Cardiac fibroblast (primary cell): ENCODE data around the gene NEMF.
A peak's percentile ranks its signal among the peaks of the same experiment; 100 is the strongest.
"Not testable (repeated sequence)": the region's sequence is repeated elsewhere in the genome, so short reads cannot be mapped to it uniquely, and the experiment has no call there.

Experiments used
- DNase-seq, 2 donors: peaks; one replicate each; pipeline versions ENCODE4 v3.0.0 to v3.0.0-alpha.2; 2010; ENCODE audit warnings: low read depth in 2 of 2
- H3K4me3 ChIP-seq, 2 donors: replicated peaks in 1 of 2; 1 replicate in 1 of 2; 2 replicates in 1 of 2; pipeline ENCODE4 v1.5.1; 2011; ENCODE audit warnings: low read depth in 2 of 2, low read length in 2 of 2, mild to moderate bottlenecking in 2 of 2, moderate library complexity in 1 of 2
- CTCF ChIP-seq: IDR thresholded peaks from one replicate; pipeline ENCODE4 v1.5.1; 2011; ENCODE audit warnings: low read depth, mild to moderate bottlenecking, low read length, inconsistent platforms

The NEMF gene

GRCh38 chr14:49766839-49767238, 85.7 kb downstream of the NEMF start:
- peak in 1 of 2 donors; percentile 5 for DNase-seq
- TF ChIP-seq CTCF: no peak
- H3K4me3 ChIP-seq: peak overlapping the region; percentile 95 to 96

DNA sequence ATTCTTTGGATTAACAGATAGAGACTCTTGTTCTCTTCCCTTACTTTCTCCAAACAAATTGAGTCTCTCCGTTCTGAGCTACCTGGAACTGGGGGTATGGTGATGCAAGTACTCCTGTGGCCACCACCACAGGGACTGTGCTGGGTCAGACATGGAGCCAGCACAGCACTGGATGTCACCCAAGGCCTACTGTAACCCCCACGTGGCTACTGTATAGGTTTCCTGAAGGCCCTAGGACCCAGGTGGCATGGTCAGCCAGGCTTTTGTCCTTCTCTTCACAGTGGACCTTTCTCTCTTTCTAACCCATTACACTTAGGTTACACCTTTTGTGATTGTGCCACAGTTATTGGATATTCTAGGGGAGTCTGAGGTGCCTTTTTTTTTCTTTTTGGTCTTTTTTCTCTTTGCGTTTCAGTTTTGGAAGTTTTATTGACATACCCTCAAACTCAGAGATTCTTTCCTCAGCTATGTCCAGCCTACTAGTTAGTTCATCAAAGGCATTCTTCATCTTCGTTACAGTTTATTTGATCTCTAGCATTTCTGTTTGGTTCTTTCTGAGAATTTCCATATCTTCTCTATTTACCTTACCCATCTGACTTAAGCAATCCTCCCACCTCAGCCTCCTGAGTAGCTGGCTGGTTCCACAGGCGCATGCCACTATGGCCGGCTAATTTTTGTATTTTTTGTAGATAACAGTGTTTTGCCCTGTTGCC, 90.6 kb downstream of the NEMF start:
- TF ChIP-seq CTCF: no peak
- DNase-seq: no peak
- no peak overlapping the region for H3K4me3 ChIP-seq

DNA sequence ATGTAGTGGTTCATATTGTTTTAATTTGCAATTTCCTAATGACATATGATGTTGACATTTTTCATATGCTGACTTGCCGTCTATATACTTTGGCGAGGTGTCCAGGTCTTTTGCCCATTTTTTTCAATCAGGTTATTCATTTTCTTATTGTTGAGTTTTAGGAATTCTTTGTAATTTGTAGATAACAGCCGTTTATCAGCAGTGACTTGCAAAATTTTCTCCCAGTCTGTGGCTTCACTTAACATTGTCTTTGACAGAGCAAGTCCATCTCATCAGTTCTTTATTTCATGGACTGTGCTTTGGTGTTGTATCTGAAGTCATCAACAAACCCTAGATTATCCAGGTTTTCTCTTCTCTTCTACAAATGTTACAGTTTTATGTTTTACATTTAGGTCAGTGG, 97.2 kb downstream of the NEMF start:
- TF ChIP-seq CTCF: no peak
- DNase-seq: no peak
- H3K4me3 ChIP-seq: no peak overlapping the region

DNA sequence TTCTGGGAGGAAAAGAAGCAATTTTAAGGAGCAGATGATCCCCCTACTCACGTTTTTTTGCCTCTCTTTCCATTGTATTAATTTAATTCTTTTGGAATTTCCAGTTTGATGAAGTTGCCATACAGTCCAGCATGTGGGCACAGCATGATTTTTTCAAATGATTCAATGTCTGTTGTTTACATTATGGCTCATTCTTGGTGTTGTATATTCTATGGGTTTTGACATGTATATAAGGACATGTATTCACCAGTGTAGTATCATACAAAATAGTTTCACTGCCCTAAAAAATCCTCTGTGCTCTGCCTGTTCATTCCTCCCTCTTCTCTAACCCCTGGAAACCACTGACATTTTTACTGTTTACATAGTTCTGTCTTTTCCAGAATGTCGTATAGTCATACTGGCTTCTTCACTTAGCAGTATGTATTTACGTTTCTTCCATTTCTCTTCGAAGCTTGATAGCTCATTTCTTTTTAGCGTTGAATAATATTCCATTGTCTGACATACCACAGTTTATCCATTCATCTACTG, 98.0 kb downstream of the NEMF start:
- H3K4me3 ChIP-seq: no peak overlapping the region
- no peak for TF ChIP-seq CTCF
- DNase-seq: no peak

DNA sequence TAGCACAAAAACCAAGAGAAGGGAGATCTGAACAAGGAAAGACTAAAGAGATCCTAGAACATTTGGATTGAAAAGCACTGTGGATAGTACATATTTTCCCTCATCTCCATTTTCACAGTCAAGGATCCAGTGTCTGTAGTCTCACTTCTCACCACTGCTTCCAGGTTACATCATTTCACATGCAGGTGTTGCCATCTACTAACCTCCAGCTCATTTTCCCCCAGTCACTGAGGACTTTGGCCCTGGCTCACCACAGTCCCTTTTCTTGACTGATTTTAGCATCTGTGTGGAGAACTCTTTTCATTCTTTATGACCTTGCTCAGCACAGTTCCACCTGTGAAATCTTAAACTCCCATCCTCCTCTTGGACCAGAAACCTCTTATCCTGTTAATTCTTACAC, 106.1 kb downstream of the NEMF start:
- not testable (repeated sequence) for H3K4me3 ChIP-seq, DNase-seq

DNA sequence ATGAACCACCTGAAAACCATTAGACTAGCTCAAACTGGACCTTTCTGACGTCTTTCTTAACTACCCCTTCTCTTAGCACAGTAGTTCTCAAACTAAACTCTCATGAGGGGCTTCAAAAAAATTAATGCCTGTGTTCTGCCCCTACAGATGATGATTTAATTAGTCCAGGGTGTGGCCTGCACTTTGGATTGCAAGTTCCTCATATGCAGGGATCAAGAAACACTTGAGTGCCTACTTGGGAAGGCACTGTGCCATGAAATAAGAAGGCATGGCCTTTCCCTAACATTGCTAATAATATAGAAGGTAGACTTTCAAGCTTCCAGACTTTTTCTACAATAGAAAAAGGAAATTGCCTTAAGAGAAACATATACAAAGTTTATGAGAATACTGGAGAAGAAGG, 107.4 kb downstream of the NEMF start:
- no peak for DNase-seq
- no peak for TF ChIP-seq CTCF
- H3K4me3 ChIP-seq: no peak overlapping the region

- DNase-seq, H3K4me3 ChIP-seq: not testable (repeated sequence)
Measured at GRCh38 chr14:49735669-49736068, 116.9 kb downstream of the NEMF start.

GRCh38 chr14:49733836-49734235, 118.8 kb downstream of the NEMF start:
- no peak for TF ChIP-seq CTCF
- no peak overlapping the region for H3K4me3 ChIP-seq
- DNase-seq: no peak
